ENCODE results near the gene SNX6. TPM values are rescaled to one million over a fixed set of nuclear protein-coding genes. Genes with fewer than 3 reads are reported as not detected.

SNX6 gene
- total RNA-seq, 1 donor from 2014 or later = 365 TPM

- Histone ChIP-seq H3K4me2 (no peak overlapping the region), H3K9me3 (ENCODE audit: low read depth) (no peaks in the 10 kb centered on the region), H3K27ac (no peak overlapping the region), H3K36me3 (peaks cover 14% of the 10 kb centered on the region), H3K79me2 (ENCODE audit: low read depth) (no peaks in the 10 kb centered on the region), H4K20me1 (ENCODE audit: low read depth) (no peaks in the 10 kb centered on the region), H3F3A (ENCODE audit: low read depth) (no peaks in the 10 kb centered on the region), H3K9ac (no peak overlapping the region), H2AFZ (replicated peaks) (no peak overlapping the region), H3K27me3 (no peaks in the 10 kb centered on the region), H3K4me1 (no peaks in the 10 kb centered on the region), H3K4me3 (no peak overlapping the region)
- no peak overlapping the region for H3K27ac Mint-ChIP-seq
- no peak overlapping the region for H3K4me3 Mint-ChIP-seq
- DNase-seq (ENCODE audit: low spot score) = no peak
- TF ChIP-seq EZH2 (IDR thresholded peaks at IDR 0.05) (no peak), EZH2phosphoT487 (IDR thresholded peaks at IDR 0.05) (no peak), CTCF (IDR thresholded peaks at IDR 0.05) (no peak)
- peaks cover 25% of the 10 kb centered on the region for H3K36me3 Mint-ChIP-seq
- no peaks in the 10 kb centered on the region for H3K9me3 Mint-ChIP-seq
- H3K4me1 Mint-ChIP-seq = no peaks in the 10 kb centered on the region
- no peaks in the 10 kb centered on the region for H3K27me3 Mint-ChIP-seq (ENCODE audit: insufficient read depth, low read depth)
Measured at GRCh38 chr14:34580381-34580780, 49.6 kb downstream of the SNX6 start.

GRCh38 chr14:34571771-34572170 is 58.2 kb downstream of the SNX6 start:
- Mint-ChIP-seq H3K9me3 (no peaks in the 10 kb centered on the region), H3K27ac (no peak overlapping the region), H3K36me3 (peaks cover 8% of the 10 kb centered on the region), H3K4me3 (no peak overlapping the region), H3K27me3 (ENCODE audit: insufficient read depth, low read depth) (no peaks in the 10 kb centered on the region), H3K4me1 (no peaks in the 10 kb centered on the region)
- no peaks in the 10 kb centered on the region for H4K20me1 ChIP-seq (ENCODE audit: low read depth)
- H3K36me3 ChIP-seq = peaks cover 11% of the 10 kb centered on the region
- no peaks in the 10 kb centered on the region for H3K79me2 ChIP-seq (ENCODE audit: low read depth)
- H3K9ac ChIP-seq = no peak overlapping the region
- TF ChIP-seq CTCF (IDR thresholded peaks at IDR 0.05) (no peak), EZH2 (IDR thresholded peaks at IDR 0.05) (no peak), EZH2phosphoT487 (IDR thresholded peaks at IDR 0.05) (no peak)
- H3K4me1 ChIP-seq = no peaks in the 10 kb centered on the region
- H3F3A ChIP-seq (ENCODE audit: low read depth) = no peaks in the 10 kb centered on the region
- no peak for DNase-seq (ENCODE audit: low spot score)
- H2AFZ ChIP-seq (replicated peaks) = no peak overlapping the region
- no peaks in the 10 kb centered on the region for H3K27me3 ChIP-seq
- no peak overlapping the region for H3K4me2 ChIP-seq
- H3K9me3 ChIP-seq (ENCODE audit: low read depth) = no peaks in the 10 kb centered on the region
- no peak overlapping the region for H3K27ac ChIP-seq
- H3K4me3 ChIP-seq = no peak overlapping the region

GRCh38 chr14:34569750-34570149 is 60.2 kb downstream of the SNX6 start:
- Histone ChIP-seq H3K4me1 (no peaks in the 10 kb centered on the region), H3K36me3 (peaks cover 11% of the 10 kb centered on the region), H3K4me3 (no peak overlapping the region), H3K79me2 (ENCODE audit: low read depth) (no peaks in the 10 kb centered on the region), H3K9me3 (ENCODE audit: low read depth) (no peaks in the 10 kb centered on the region), H2AFZ (replicated peaks) (no peak overlapping the region), H3K4me2 (no peak overlapping the region), H3K27ac (no peak overlapping the region), H3K27me3 (no peaks in the 10 kb centered on the region), H3F3A (ENCODE audit: low read depth) (no peaks in the 10 kb centered on the region), H3K9ac (no peak overlapping the region), H4K20me1 (ENCODE audit: low read depth) (no peaks in the 10 kb centered on the region)
- no peak overlapping the region for H3K4me3 Mint-ChIP-seq
- no peak overlapping the region for H3K27ac Mint-ChIP-seq
- H3K4me1 Mint-ChIP-seq = no peaks in the 10 kb centered on the region
- H3K36me3 Mint-ChIP-seq = peaks cover 7% of the 10 kb centered on the region
- peaks cover 2% of the 10 kb centered on the region for H3K27me3 Mint-ChIP-seq (ENCODE audit: insufficient read depth, low read depth)
- TF ChIP-seq EZH2phosphoT487 (IDR thresholded peaks at IDR 0.05) (no peak), CTCF (IDR thresholded peaks at IDR 0.05) (no peak), EZH2 (IDR thresholded peaks at IDR 0.05) (no peak)
- H3K9me3 Mint-ChIP-seq = no peaks in the 10 kb centered on the region
- no peak for DNase-seq (ENCODE audit: low spot score)

Data from neural progenitor cell (in vitro differentiated cells).